ENCODE data around the gene LRRC3B. TPM values are rescaled to one million over a fixed set of nuclear protein-coding genes. Genes with fewer than 3 reads are reported as not detected.
"Not testable (repeated sequence)": the region's sequence is repeated elsewhere in the genome, so short reads cannot be mapped to it uniquely, and the experiment has no call there.

Gene LRRC3B
- total and polyA plus RNA-seq, 2 donors (not counting 1 experiment from before 2014, with no cell fraction given) = not detected

DNA sequence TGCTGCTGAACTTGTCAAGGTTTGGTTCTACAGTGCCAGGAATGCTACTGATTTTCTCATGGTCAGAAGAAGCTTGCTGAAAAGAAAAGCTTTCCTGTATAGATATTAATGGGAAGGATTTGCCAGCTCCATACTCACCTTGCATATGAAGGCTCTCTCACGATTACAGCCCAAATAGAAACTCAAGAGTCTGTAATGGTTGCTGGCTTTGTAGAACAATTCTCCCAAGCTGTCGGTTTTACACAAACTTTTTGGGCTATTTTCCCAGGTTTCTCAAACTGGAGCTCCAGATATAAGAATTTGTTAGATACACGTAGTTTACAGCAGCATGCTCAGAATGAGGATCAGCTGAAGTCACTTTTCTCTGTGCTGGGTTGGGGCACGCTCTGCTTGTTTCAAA lies 30.1 kb upstream of the LRRC3B start:
- H3K27ac Mint-ChIP-seq = no peak overlapping the region
- 80% methylated on average over 1 of the region's 4 CpGs for WGBS (ENCODE audit: insufficient coverage)

DNA sequence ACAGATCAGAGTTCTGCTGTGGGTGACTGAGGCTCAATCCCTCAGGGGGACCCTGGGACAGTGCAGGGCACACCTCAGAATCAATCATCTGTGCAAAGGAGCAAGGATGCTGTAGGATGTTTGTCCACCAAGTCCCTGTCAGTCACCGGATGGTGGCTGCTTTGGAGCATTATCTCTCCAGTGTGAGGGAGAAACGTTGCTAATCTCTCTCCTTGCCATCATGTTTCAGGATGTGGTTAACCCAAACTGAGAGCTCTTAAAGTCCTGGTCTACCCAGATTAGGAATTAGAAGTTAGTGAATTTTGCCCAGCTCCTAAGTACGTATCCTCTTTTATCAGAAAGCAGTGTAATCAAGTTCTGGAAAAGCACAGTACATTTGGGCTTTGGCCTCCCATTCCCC lies 26.2 kb upstream of the LRRC3B start:
- no peak overlapping the region for H2AFZ ChIP-seq (ENCODE audit: insufficient read depth, low read depth, low read length, poor library complexity, severe bottlenecking)
- ChIA-PET POLR2A (no interaction called here), CTCF (no interaction called here)
- ATAC-seq (ENCODE audit: low read depth) (no peak), DNase-seq (no peak)
- no peaks in the 10 kb centered on the region for H3K27me3 Mint-ChIP-seq
- no peaks in the 10 kb centered on the region for H4K20me1 ChIP-seq (ENCODE audit: control insufficient read depth, insufficient read depth, low read length, poor library complexity, severe bottlenecking)
- no peaks in the 10 kb centered on the region for H3K27me3 ChIP-seq (replicated peaks in 1 of 4; ENCODE audit: control extremely low read depth in 1 of 4, control insufficient read depth in 3 of 4, insufficient read depth in 4 of 4, low read length in 3 of 4)
- no peak overlapping the region for H3K27ac Mint-ChIP-seq
- H3K4me3 Mint-ChIP-seq = no peak overlapping the region
- no peaks in the 10 kb centered on the region for H3K79me2 ChIP-seq (ENCODE audit: control insufficient read depth, insufficient read depth, low read length)
- no peaks in the 10 kb centered on the region for H3K4me1 ChIP-seq (ENCODE audit: control insufficient read depth in 2 of 2, insufficient read depth in 2 of 2, low read length in 2 of 2)
- intact Hi-C loops (cut with micrococcal nuclease) = no loop called here
- H3K9me3 Mint-ChIP-seq (ENCODE audit: insufficient read depth) = no peaks in the 10 kb centered on the region
- WGBS (ENCODE audit: insufficient coverage) = 7% methylated on average over 3 of the region's 3 CpGs
- H3K9me3 ChIP-seq (ENCODE audit: control extremely low read depth in 1 of 3, control insufficient read depth in 2 of 3, insufficient read depth in 1 of 3, low read length in 2 of 3) = no peaks in the 10 kb centered on the region
- no peak overlapping the region for H3K27ac ChIP-seq (ENCODE audit: low read length in 2 of 2)
- TF ChIP-seq EZH2 (IDR thresholded peaks at IDR 0.05; ENCODE audit: borderline replicate concordance, insufficient read depth, low read depth, low read length, poor library complexity, severe bottlenecking) = no peak
- TF ChIP-seq, protein P1, sequence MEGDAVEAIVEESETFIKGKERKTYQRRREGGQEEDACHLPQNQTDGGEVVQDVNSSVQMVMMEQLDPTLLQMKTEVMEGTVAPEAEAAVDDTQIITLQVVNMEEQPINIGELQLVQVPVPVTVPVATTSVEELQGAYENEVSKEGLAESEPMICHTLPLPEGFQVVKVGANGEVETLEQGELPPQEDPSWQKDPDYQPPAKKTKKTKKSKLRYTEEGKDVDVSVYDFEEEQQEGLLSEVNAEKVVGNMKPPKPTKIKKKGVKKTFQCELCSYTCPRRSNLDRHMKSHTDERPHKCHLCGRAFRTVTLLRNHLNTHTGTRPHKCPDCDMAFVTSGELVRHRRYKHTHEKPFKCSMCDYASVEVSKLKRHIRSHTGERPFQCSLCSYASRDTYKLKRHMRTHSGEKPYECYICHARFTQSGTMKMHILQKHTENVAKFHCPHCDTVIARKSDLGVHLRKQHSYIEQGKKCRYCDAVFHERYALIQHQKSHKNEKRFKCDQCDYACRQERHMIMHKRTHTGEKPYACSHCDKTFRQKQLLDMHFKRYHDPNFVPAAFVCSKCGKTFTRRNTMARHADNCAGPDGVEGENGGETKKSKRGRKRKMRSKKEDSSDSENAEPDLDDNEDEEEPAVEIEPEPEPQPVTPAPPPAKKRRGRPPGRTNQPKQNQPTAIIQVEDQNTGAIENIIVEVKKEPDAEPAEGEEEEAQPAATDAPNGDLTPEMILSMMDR (IDR thresholded peaks at IDR 0.05) = no peak
- H3K4me2 ChIP-seq (replicated peaks; ENCODE audit: low read depth, low read length, poor library complexity, severe bottlenecking) = no peak overlapping the region
- H3K4me1 Mint-ChIP-seq = no peaks in the 10 kb centered on the region
- no peak overlapping the region for H3K9ac ChIP-seq (ENCODE audit: low read length)
- no peak overlapping the region for H3K4me3 ChIP-seq (ENCODE audit: control extremely low read depth in 1 of 5, extremely low read depth in 1 of 5, insufficient read depth in 1 of 5, low read depth in 2 of 5, low read length in 4 of 5)
- H3K36me3 ChIP-seq (replicated peaks in 1 of 2; ENCODE audit: control extremely low read depth in 1 of 2, control insufficient read depth in 1 of 2, extremely low read depth in 1 of 2, insufficient read depth in 2 of 2, low read length in 1 of 2) = no peaks in the 10 kb centered on the region

More for the DNA sequence above, 30.1 kb upstream of the LRRC3B start:
- CTCF ChIA-PET = no interaction called here
- Histone ChIP-seq H3K9ac (ENCODE audit: low read length) (no peak overlapping the region), H4K20me1 (ENCODE audit: control insufficient read depth, insufficient read depth, low read length, poor library complexity, severe bottlenecking) (no peaks in the 10 kb centered on the region), H3K36me3 (replicated peaks in 1 of 2; ENCODE audit: control extremely low read depth in 1 of 2, control insufficient read depth in 1 of 2, extremely low read depth in 1 of 2, insufficient read depth in 2 of 2, low read length in 1 of 2) (no peaks in the 10 kb centered on the region), H3K4me2 (replicated peaks; ENCODE audit: low read depth, low read length, poor library complexity, severe bottlenecking) (no peak overlapping the region), H3K4me3 (ENCODE audit: control extremely low read depth in 1 of 5, extremely low read depth in 1 of 5, insufficient read depth in 1 of 5, low read depth in 2 of 5, low read length in 4 of 5) (no peak overlapping the region), H3K79me2 (ENCODE audit: control insufficient read depth, insufficient read depth, low read length) (no peaks in the 10 kb centered on the region), H3K27me3 (replicated peaks in 1 of 4; ENCODE audit: control extremely low read depth in 1 of 4, control insufficient read depth in 3 of 4, insufficient read depth in 4 of 4, low read length in 3 of 4) (no peaks in the 10 kb centered on the region), H3K27ac (ENCODE audit: low read length in 2 of 2) (no peak overlapping the region), H3K4me1 (ENCODE audit: control insufficient read depth in 2 of 2, insufficient read depth in 2 of 2, low read length in 2 of 2) (no peaks in the 10 kb centered on the region), H3K9me3 (ENCODE audit: control extremely low read depth in 1 of 3, control insufficient read depth in 2 of 3, insufficient read depth in 1 of 3, low read length in 2 of 3) (no peaks in the 10 kb centered on the region), H2AFZ (ENCODE audit: insufficient read depth, low read depth, low read length, poor library complexity, severe bottlenecking) (no peak overlapping the region)
- POLR2A ChIA-PET = no interaction called here
- Mint-ChIP-seq H3K4me3 (no peak overlapping the region), H3K4me1 (no peaks in the 10 kb centered on the region), H3K9me3 (ENCODE audit: insufficient read depth) (no peaks in the 10 kb centered on the region), H3K27me3 (no peaks in the 10 kb centered on the region)
- DNase-seq (no peak), ATAC-seq (ENCODE audit: low read depth) (no peak)
- intact Hi-C loops (cut with micrococcal nuclease) = no loop called here
- TF ChIP-seq, protein P1 (IDR thresholded peaks at IDR 0.05) = no peak
- TF ChIP-seq EZH2 (IDR thresholded peaks at IDR 0.05; ENCODE audit: borderline replicate concordance, insufficient read depth, low read depth, low read length, poor library complexity, severe bottlenecking) = no peak

DNA sequence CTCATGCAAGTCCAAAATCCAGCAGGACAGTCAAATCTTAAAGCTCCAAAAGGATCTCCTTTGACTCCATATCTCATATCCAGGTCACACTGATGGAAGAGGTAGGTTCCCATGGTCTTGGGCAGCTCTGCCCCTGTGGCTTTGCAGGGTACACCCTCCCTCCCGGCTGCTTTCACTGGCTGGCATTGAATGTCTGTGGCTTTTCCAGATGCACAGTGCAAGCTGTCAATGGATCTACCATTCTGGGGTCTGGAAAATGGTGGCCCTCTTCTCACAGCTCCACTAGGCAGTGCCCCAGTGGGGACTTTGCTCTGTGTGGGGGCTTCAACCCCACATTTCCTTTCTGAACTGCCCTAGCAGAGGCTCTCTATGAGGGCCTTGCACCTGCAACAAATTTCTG lies 19.3 kb upstream of the LRRC3B start:
- intact Hi-C loops (cut with micrococcal nuclease); H3K79me2 ChIP-seq (ENCODE audit: control insufficient read depth, insufficient read depth, low read length); H3K9ac ChIP-seq (ENCODE audit: low read length); H3K27me3 ChIP-seq (replicated peaks in 1 of 4; ENCODE audit: control extremely low read depth in 1 of 4, control insufficient read depth in 3 of 4, insufficient read depth in 4 of 4, low read length in 3 of 4); H3K4me2 ChIP-seq (replicated peaks; ENCODE audit: low read depth, low read length, poor library complexity, severe bottlenecking); H3K27ac ChIP-seq (ENCODE audit: low read length in 2 of 2); CTCF ChIA-PET; DNase-seq; H3K36me3 ChIP-seq (replicated peaks in 1 of 2; ENCODE audit: control extremely low read depth in 1 of 2, control insufficient read depth in 1 of 2, extremely low read depth in 1 of 2, insufficient read depth in 2 of 2, low read length in 1 of 2); H3K4me3 Mint-ChIP-seq; H3K27ac Mint-ChIP-seq; H3K9me3 Mint-ChIP-seq (ENCODE audit: insufficient read depth); H3K4me3 ChIP-seq (ENCODE audit: control extremely low read depth in 1 of 5, extremely low read depth in 1 of 5, insufficient read depth in 1 of 5, low read depth in 2 of 5, low read length in 4 of 5); H3K27me3 Mint-ChIP-seq; H3K4me1 ChIP-seq (ENCODE audit: control insufficient read depth in 2 of 2, insufficient read depth in 2 of 2, low read length in 2 of 2); ATAC-seq (ENCODE audit: low read depth); H3K9me3 ChIP-seq (ENCODE audit: control extremely low read depth in 1 of 3, control insufficient read depth in 2 of 3, insufficient read depth in 1 of 3, low read length in 2 of 3); H2AFZ ChIP-seq (ENCODE audit: insufficient read depth, low read depth, low read length, poor library complexity, severe bottlenecking); H3K4me1 Mint-ChIP-seq; H4K20me1 ChIP-seq (ENCODE audit: control insufficient read depth, insufficient read depth, low read length, poor library complexity, severe bottlenecking); POLR2A ChIA-PET: not testable (repeated sequence)
- 63% methylated on average over 1 of the region's 1 CpG for WGBS (ENCODE audit: insufficient coverage)
